ENCODE data around the gene ETV6. TPM values are rescaled to one million over a fixed set of nuclear protein-coding genes. Genes with fewer than 3 reads are reported as not detected.
"Not testable (repeated sequence)": the region's sequence is repeated elsewhere in the genome, so short reads cannot be mapped to it uniquely, and the experiment has no call there.

The ETV6 gene
- polyA plus RNA-seq, 1 donor (not counting 4 experiments of a cell fraction or from before 2014, with no cell fraction given) = 5.3 TPM

- FAIRE-seq = no peak
These were observed 258.2 kb downstream of the ETV6 start for GRCh38 chr12:11907625-11908024.

DNA sequence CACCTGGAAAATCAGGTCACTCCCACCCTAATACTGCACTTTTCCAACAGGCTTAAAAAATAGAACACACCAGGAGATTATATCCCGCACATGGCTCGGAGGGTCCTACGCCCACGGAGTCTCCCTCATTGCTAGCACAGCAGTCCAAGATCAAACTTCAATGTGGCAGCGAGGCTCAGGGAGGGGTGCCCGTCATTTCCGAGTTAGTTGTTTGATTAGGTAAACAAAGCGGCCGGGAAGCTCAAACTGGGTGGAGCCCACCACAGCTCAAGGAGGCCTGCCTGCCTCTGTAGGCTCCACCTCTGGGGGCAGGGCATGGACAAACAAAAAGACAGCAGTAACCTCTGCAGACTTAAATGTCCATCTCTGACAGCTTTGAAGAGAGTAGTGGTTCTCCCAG lies 259.9 kb downstream of the ETV6 start:
- H3K9me1 ChIP-seq (ENCODE audit: control insufficient read depth, extremely low read depth, insufficient read depth, low read length); DNase-seq (ENCODE audit: low read depth, low spot score); dilution Hi-C loops (cut with MboI; ENCODE audit: extremely low pct_ligation_motif_present, low sequenced_read_pairs); H3K27me3 ChIP-seq (ENCODE audit: control insufficient read depth, extremely low read depth, insufficient read depth, low read length); H3K9me3 ChIP-seq (ENCODE audit: control insufficient read depth, low read depth, low read length); H2AFZ ChIP-seq (ENCODE audit: control insufficient read depth, low read length); H4K20me1 ChIP-seq (ENCODE audit: control insufficient read depth, extremely low read depth, insufficient read depth, low read length); H3K36me3 ChIP-seq (ENCODE audit: control insufficient read depth in 2 of 2, extremely low read depth in 1 of 2, insufficient read depth in 2 of 2, low read length in 2 of 2); H3K27ac ChIP-seq (ENCODE audit: control insufficient read depth, insufficient read depth, low read length); H3K9ac ChIP-seq (ENCODE audit: control insufficient read depth, extremely low read depth, insufficient read depth, low read length); FAIRE-seq; H3K4me2 ChIP-seq (ENCODE audit: control insufficient read depth, extremely low read depth, insufficient read depth, low read depth, low read length); H3K79me2 ChIP-seq (ENCODE audit: control insufficient read depth, insufficient read depth, low read length); H3K4me1 ChIP-seq (ENCODE audit: control insufficient read depth, extremely low read depth, insufficient read depth, low read length); H3K4me3 ChIP-seq (ENCODE audit: control insufficient read depth in 2 of 3, extremely low read depth in 1 of 3, insufficient read depth in 2 of 3, low read depth in 1 of 3, low read length in 3 of 3): not testable (repeated sequence)

More at GRCh38 chr12:11907625-11908024, 258.2 kb downstream of the ETV6 start:
- DNase-seq (ENCODE audit: low read depth, low spot score) = no peak
- no peak for TF ChIP-seq EZH2 (IDR thresholded peaks at IDR 0.05; ENCODE audit: low read length)
- TF ChIP-seq, protein P1, sequence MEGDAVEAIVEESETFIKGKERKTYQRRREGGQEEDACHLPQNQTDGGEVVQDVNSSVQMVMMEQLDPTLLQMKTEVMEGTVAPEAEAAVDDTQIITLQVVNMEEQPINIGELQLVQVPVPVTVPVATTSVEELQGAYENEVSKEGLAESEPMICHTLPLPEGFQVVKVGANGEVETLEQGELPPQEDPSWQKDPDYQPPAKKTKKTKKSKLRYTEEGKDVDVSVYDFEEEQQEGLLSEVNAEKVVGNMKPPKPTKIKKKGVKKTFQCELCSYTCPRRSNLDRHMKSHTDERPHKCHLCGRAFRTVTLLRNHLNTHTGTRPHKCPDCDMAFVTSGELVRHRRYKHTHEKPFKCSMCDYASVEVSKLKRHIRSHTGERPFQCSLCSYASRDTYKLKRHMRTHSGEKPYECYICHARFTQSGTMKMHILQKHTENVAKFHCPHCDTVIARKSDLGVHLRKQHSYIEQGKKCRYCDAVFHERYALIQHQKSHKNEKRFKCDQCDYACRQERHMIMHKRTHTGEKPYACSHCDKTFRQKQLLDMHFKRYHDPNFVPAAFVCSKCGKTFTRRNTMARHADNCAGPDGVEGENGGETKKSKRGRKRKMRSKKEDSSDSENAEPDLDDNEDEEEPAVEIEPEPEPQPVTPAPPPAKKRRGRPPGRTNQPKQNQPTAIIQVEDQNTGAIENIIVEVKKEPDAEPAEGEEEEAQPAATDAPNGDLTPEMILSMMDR (optimal IDR thresholded peaks at IDR 0.05 in 1 of 3, IDR thresholded peaks at IDR 0.05 in 1 of 3, conservative IDR thresholded peaks at IDR 0.05 in 1 of 3; ENCODE audit: extremely low read depth in 1 of 3, insufficient read depth in 2 of 3, low read length in 3 of 3) = no peak
- no peak overlapping the region for H3K27ac ChIP-seq (ENCODE audit: control insufficient read depth, insufficient read depth, low read length)
- peaks cover 2% of the 10 kb centered on the region for H3K9me3 ChIP-seq (ENCODE audit: control insufficient read depth, low read depth, low read length)
- dilution Hi-C loops (cut with MboI; ENCODE audit: extremely low pct_ligation_motif_present, low sequenced_read_pairs) = no loop called here
- H3K27me3 ChIP-seq (ENCODE audit: control insufficient read depth, extremely low read depth, insufficient read depth, low read length) = no peaks in the 10 kb centered on the region
- H2AFZ ChIP-seq (ENCODE audit: control insufficient read depth, low read length) = no peak overlapping the region
- no peaks in the 10 kb centered on the region for H3K9me1 ChIP-seq (ENCODE audit: control insufficient read depth, extremely low read depth, insufficient read depth, low read length)
- H3K4me3 ChIP-seq (ENCODE audit: control insufficient read depth in 2 of 3, extremely low read depth in 1 of 3, insufficient read depth in 2 of 3, low read depth in 1 of 3, low read length in 3 of 3) = no peak overlapping the region
- H3K9ac ChIP-seq (ENCODE audit: control insufficient read depth, extremely low read depth, insufficient read depth, low read length) = no peak overlapping the region
- no peaks in the 10 kb centered on the region for H3K4me1 ChIP-seq (ENCODE audit: control insufficient read depth, extremely low read depth, insufficient read depth, low read length)
- no peaks in the 10 kb centered on the region for H4K20me1 ChIP-seq (ENCODE audit: control insufficient read depth, extremely low read depth, insufficient read depth, low read length)
- H3K4me2 ChIP-seq (ENCODE audit: control insufficient read depth, extremely low read depth, insufficient read depth, low read depth, low read length) = no peak overlapping the region
- H3K36me3 ChIP-seq (ENCODE audit: control insufficient read depth in 2 of 2, extremely low read depth in 1 of 2, insufficient read depth in 2 of 2, low read length in 2 of 2) = no peaks in the 10 kb centered on the region
- no peaks in the 10 kb centered on the region for H3K79me2 ChIP-seq (ENCODE audit: control insufficient read depth, insufficient read depth, low read length)

- Histone ChIP-seq H3K27ac (ENCODE audit: control insufficient read depth, insufficient read depth, low read length) (no peak overlapping the region), H2AFZ (ENCODE audit: control insufficient read depth, low read length) (no peak overlapping the region), H3K9ac (ENCODE audit: control insufficient read depth, extremely low read depth, insufficient read depth, low read length) (no peak overlapping the region), H3K9me1 (ENCODE audit: control insufficient read depth, extremely low read depth, insufficient read depth, low read length) (no peaks in the 10 kb centered on the region), H3K79me2 (ENCODE audit: control insufficient read depth, insufficient read depth, low read length) (no peaks in the 10 kb centered on the region), H3K9me3 (ENCODE audit: control insufficient read depth, low read depth, low read length) (no peaks in the 10 kb centered on the region), H3K36me3 (ENCODE audit: control insufficient read depth in 2 of 2, extremely low read depth in 1 of 2, insufficient read depth in 2 of 2, low read length in 2 of 2) (no peaks in the 10 kb centered on the region), H3K4me2 (ENCODE audit: control insufficient read depth, extremely low read depth, insufficient read depth, low read depth, low read length) (no peak overlapping the region), H3K4me1 (ENCODE audit: control insufficient read depth, extremely low read depth, insufficient read depth, low read length) (no peaks in the 10 kb centered on the region), H3K4me3 (ENCODE audit: control insufficient read depth in 2 of 3, extremely low read depth in 1 of 3, insufficient read depth in 2 of 3, low read depth in 1 of 3, low read length in 3 of 3) (no peak overlapping the region), H3K27me3 (ENCODE audit: control insufficient read depth, extremely low read depth, insufficient read depth, low read length) (peaks cover 8% of the 10 kb centered on the region), H4K20me1 (ENCODE audit: control insufficient read depth, extremely low read depth, insufficient read depth, low read length) (no peaks in the 10 kb centered on the region)
- FAIRE-seq (no peak), DNase-seq (ENCODE audit: low read depth, low spot score) (no peak)
- dilution Hi-C loops (cut with MboI; ENCODE audit: extremely low pct_ligation_motif_present, low sequenced_read_pairs) = no loop called here
- TF ChIP-seq, protein P1 (optimal IDR thresholded peaks at IDR 0.05 in 1 of 3, IDR thresholded peaks at IDR 0.05 in 1 of 3, conservative IDR thresholded peaks at IDR 0.05 in 1 of 3; ENCODE audit: extremely low read depth in 1 of 3, insufficient read depth in 2 of 3, low read length in 3 of 3) = no peak
- no peak for TF ChIP-seq EZH2 (IDR thresholded peaks at IDR 0.05; ENCODE audit: low read length)
These were observed 266.6 kb downstream of the ETV6 start for GRCh38 chr12:11916113-11916512.
